ENCODE measurements around the gene RAB1A.
"Not testable (repeated sequence)": the region's sequence is repeated elsewhere in the genome, so short reads cannot be mapped to it uniquely, and the experiment has no call there.

RAB1A gene

DNA sequence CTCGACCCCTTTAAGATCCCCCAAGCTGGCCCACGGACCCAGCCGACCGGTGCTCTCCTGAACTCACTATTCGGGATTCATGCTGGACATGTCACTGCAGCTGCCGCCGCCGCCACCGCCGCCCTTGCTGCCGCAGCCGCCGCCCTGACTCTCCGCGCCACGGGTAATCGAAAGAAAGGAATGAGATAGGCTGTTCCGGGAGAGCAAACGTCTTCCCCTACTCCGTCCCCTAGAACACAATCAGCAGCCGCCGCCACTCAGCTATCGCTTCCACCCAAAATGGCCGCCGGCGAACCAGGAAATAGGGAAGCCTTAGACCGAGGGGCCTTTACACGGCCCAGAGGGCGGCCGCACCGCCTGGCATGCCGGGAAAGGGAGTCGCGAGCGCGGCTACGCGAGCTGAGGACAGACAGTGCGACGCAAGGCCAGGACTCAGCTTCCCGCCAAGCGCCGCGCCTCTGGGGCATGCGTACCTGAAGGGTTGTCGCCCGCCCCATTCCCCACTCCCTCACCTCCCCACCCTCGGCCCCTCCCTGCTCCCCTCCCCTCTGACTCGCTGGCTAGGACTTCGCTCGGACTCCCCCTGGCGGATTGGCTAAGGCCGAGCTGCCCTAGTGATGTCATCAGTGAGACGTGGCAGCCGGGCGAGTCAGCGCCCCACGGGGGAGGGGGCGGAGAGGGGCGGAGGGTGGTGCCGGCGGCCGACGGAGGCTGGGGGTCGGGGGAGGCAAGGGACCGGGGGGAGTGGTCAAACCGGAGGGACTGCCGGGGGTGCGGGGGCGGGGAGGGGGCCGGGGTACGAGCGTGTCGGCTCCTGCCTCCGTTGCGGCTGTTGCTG is at the start of gene RAB1A:
Gene RAB1A, minus strand, starts transcription at position 281 of the 838 bp plus-strand sequence. Its CDS starts 191 bp downstream, at position 90.
- DNase-seq, result peak; percentile 98 to 99 (median 98)

DNA sequence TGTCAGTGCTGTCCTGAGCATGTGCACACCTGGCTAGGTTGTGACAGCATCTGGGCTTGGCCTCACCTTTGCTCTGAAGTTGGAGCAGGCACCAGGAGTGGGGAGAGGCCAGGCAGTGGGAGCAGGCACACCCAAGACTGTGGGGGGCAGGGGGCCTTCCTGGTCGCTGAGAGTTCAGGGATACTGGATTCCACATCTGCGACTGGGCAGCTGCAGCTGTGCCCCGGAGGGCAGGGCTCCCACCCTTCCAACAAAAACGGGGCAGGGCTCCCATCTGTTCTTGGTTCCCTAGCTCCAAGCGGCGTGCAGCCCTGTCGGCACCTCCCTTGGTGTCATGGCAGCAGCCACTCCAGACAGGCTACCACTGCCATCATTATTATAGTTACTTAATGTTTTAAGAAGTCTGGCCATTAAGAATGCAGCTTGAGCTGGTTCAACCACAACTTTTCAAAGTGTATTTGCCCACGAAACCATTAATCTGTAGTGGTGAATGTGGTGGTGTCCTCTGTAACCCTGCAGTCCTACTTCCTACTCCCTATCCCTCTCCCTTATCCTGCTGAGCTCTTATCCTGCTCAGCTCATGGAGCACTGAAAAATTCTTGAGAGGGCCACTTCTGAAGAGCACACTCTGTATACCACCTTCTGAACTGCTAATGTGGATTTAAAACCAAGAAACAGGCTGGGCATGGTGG is 48.0 kb upstream of the RAB1A start:
- no peak for DNase-seq

DNA sequence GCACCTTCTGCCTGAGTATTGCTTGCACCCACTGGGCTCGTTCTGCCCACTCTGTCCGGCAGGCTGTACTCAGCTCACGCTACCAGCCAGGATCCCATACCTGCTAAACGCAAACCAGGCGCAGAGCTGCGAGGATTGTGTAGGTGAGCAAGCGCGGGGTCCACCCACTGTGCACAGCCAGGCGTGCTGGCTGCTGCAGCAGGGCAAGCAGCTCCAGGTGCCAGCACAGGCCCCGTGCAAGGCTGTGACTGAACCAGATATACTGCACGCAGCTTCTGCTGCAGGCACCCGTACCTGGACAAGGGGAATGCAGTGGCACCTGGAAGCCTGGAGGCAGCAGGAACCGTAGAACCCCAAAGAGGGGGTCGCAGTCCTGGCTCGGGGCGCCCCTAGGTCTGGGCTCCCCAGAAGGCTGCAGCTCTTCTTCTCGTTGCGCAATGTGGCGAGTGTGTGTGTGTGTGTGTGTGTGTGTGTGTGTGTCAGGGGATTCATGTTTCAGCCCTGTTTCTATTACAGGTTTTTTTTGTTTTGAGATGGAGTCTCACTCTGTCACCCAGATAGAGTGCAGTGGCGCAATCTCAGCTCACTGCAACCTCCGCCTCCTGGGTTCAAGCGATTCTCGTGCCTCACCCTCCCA is 46.1 kb upstream of the RAB1A start:
- no peak for DNase-seq

DNA sequence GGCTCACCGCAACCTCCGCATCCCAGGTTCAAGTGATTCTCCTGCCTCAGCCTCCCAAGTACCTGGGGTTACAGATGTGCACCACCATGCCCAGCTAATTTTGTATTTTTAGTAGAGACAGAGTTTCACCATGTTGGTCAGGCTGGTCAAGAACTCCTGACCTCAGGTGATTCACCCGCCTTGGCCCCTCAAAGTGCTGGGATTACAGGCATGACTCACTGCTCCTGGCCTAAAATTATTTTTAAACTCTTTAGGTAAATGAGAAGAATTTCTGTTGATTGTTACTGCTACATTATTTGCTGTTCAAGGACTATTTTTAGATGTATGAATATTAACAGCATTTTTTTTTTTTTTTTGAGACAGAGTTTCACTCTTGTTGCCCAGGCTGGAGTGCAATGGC is 44.1 kb upstream of the RAB1A start:
- not testable (repeated sequence) for DNase-seq

GRCh38 chr2:65172994-65173790 is 43.3 kb upstream of the RAB1A start:
- DNase-seq, result no peak

- DNase-seq, result not testable (repeated sequence)
These were observed 40.9 kb upstream of the RAB1A start for GRCh38 chr2:65170611-65171477.

GRCh38 chr2:65169760-65170136 is 39.8 kb upstream of the RAB1A start:
- no peak for DNase-seq

- DNase-seq, result no peak
These were observed 35.7 kb upstream of the RAB1A start for GRCh38 chr2:65165558-65165957.

DNA sequence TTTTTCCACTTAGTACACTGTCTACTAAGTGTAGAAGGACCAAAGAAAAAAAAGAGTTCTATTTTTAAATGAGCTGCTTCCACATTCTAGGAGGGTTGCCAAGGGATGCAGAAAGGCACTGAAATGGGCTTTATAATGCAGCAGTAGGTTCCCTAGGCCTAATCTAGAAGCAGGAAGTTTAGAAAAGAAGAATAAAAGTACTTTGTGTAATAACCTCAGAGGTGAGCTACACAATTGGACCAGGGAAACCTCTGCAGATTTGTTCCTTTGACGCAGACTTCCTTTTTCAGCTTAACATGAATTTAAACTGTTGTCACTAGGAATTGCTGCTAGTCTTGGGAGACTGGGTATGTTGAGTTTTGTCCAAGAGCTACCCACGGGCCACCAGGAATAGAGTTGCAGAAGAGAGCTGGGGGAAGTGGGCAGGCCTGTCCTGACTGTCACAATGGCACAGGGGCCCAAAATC is 34.6 kb upstream of the RAB1A start:
- no peak for DNase-seq

- no peak for DNase-seq
These were observed 31.7 kb upstream of the RAB1A start for GRCh38 chr2:65161551-65162100.

DNA sequence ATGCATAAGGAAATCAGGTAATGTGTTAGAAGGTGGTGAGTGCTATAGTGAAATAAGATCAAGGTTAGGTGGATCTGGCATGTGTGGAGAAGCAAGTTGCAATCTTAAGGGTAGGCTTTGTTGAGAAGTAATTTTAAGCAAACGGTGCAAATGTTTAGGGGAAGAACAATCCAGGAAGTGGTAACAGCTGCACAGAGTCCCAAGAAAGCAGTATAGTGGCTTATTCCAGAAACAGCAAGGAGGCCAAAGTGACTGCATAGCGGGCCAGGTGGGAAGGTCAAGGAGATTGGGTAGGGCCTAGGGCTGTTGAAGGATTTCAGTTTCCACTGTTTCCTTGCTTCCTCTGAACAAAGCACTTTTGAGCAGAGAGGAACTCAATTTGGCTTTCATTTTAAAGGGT is 30.0 kb upstream of the RAB1A start:
- no peak for DNase-seq

DNA sequence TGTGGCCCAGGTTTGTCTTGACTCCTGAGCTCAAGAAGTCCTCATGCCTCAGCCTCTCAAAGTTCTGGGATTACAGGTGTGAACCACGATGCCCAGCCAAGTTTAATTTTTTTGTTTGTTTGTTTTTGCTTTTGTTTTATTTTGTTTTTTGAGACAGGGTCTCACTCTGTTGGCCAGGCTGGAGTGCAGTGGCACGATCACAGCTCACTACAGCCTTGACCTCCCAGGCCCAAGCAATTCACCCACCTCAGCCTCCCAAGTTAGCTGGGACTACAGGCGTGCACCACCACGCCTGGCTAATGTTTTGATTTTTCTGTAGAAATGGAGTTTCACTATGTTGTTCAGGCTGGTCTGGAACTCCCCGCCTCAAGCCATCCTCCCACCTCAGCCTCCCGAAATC is 29.4 kb upstream of the RAB1A start:
- no peak for DNase-seq

DNA sequence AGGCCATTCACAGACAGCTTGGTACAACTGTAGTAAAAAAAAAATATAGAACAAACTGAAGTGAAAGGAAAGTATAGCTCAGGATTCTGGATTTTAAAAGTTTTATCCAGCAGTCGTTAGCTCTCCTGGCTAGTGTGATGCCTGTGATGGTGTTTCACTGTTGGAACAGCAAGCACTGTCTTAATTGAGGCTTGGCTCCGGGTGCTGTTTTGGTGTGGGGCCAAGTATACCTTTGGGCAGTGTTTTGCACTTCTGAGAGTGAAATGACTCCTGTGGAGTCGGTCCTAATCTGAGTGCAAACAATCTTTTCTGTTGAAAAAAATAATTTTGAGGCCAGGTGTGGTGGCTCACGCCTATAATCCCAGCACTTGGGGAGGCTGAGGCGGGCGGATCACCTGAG is 28.7 kb upstream of the RAB1A start:
- no peak for DNase-seq

GRCh38 chr2:65157856-65158255 is 27.9 kb upstream of the RAB1A start:
- not testable (repeated sequence) for DNase-seq

- DNase-seq, result no peak
These were observed 26.1 kb upstream of the RAB1A start for GRCh38 chr2:65156041-65156440.

GRCh38 chr2:65153515-65153914 is 23.6 kb upstream of the RAB1A start:
- DNase-seq, result no peak

DNA sequence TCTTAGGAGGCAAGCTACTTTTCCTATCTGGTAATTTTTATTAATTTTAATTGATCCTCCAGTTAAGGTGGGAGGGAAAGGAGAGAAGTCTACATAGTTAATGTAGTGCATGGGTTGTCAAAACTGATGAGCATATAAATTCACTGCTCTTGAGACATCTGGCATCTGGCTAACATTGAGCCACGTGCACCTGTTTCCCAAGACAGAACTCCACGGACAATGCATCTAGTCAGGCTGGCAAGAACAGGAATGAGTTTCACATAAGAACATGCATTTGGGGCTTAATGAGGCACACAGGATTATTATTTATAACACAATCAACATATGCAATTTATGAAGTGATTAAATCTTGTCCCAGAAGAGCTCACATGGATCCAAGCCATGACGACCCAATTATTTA is 16.2 kb upstream of the RAB1A start:
- no peak for DNase-seq

DNA sequence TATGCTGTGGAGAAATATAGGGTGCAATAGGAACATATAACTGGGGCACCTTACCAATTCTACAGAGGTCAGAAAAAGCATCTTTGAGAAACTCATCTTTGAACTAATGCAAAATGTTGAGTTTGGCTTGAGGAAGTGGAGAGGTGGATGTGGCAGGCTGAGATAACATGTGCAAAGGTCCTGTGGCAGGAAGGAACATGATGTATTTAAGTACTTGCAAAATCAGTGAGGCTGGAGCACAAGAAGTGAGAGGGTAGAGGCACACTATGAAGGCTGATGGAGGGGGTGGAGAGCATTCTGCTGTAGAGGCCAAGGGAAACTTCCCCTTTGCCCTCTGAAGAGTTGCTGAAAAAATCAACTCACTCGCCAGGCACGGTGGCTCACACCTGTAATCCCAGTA is 14.7 kb upstream of the RAB1A start:
- DNase-seq, result no peak

DNA sequence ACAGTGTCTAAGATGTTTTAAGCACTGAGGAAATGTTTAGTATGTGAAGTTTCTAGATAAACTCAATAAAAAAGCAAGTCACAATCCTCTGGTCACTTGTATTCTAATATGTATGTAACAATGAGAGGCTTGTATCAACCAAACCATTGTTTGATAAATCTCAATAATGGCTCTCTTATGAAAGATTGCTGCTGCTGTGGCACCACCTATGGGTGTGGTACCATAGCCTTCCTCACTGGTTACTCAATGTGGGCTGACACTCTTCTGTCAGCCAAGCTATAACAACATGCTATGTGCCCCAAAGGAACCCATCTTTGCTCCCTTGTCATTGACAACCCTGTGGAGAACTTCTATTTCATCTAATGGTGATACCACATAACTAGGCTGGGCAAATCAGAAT is 12.6 kb upstream of the RAB1A start:
- DNase-seq, result no peak

DNA sequence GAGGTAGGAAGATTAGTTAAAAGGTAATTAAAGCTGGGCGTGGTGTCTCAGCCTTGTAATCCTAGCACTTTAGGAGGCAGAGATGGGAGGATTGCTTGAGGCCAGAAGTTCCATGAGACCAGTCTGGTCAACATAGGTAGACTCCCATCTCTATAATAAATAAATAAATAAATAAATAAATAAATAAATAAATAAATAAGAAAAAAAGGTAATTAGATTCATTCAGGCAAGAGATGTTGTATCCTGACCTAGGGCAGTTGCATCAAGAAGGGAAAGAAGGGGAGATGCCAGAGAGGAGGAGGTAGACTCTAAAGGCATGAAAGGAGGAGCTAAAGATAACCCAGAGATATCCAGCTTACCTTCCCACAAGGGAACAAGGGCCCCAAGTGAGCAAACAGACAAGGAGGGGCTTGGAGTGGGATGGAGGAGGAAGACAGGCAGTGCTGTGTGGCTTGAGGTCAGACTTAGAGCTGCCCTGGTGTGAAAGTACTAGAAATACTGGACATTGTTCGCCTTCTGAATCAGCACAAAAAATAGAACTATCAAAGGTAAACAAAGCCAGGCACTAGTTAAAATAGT is 7.4 kb upstream of the RAB1A start:
- DNase-seq, result no peak

DNA sequence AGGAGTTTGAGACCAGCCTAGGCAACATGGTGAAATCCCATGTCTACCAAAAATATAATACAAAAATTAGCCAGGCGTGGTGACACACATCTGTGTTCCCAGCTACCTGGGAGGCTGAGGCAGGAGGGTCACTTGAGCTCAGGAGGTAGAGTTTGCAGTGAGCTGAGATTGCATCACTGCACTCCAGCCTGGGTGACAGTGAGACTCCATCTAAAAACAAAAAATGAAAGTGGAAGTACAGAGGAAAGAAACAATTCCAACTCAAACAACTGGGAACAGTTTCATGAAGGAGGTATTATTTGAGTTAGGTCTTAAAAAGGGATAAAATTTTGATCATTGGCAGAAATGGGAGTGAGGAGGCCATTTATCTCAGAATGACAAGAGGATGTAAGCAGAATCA is 6.3 kb upstream of the RAB1A start:
- no peak for DNase-seq

Measured in activated CD4-positive, CD25-positive, alpha-beta regulatory T cell (primary cell).